ENCODE results near the gene IGFALS.
A peak's percentile ranks its signal among the peaks of the same experiment; 100 is the strongest.

IGFALS gene

DNA sequence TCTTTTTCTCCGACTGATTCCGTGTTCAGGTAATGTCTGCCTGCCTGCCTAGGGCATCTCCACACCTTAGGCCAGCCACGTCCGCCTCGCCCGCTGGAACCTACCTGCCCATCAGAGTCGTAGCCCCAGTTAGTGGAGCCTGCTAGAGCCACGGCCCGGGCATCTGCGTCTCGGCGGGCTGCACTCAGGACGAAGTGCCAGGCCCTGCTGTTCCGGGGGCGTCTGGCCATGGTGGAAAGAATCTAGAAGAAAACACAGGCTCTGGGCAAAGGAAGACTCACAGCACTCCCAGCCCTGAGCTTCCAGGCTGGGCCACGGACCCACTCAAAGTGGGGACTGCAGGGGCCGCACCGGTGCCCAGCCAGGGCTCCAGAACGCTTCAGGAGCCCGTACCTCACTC lies 12.3 kb downstream of the IGFALS start:
- Mint-ChIP-seq H3K27me3 (ENCODE audit: low read depth) (no peaks in the 10 kb centered on the region), H3K36me3 (ENCODE audit: low read depth) (no peaks in the 10 kb centered on the region), H3K4me1 (peaks cover 9% of the 10 kb centered on the region)

DNA sequence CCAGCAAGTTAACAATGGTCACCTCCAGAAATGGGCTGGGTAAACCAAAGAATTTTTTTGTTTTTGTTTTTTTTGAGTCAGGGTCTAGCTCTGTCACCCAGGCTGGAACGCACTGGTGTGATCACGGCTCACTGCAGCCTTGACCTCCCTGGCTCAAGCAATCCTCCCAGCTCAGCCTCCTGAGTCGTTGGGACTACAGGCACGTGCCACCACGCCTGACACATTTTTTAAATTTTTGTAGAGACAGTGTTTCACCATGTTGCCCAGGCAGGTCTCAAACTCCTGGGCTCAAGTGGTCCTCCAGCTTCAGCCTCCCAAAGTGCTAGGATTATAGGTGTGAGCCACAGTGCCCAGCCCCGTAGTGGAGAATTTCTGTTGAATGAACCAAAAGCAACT lies 12.8 kb downstream of the IGFALS start:
- Mint-ChIP-seq H3K9me3 (no peaks in the 10 kb centered on the region), H3K27ac (no peak overlapping the region), H3K4me3 (peak overlapping the region; percentile 86 to 90 (median 88)), H3K4me1 (peaks cover 9% of the 10 kb centered on the region), H3K27me3 (ENCODE audit: low read depth) (no peaks in the 10 kb centered on the region), H3K36me3 (ENCODE audit: low read depth) (no peaks in the 10 kb centered on the region)
- no peak for TF ChIP-seq CTCF (IDR thresholded peaks at IDR 0.05; ENCODE audit: unreplicated experiment in 3 of 3)

More for the DNA sequence above, 12.3 kb downstream of the IGFALS start:
- Mint-ChIP-seq H3K4me3 (peak overlapping the region; percentile 86 to 90 (median 88)), H3K27ac (peak overlapping the region in 2 of 3 experiments; percentile 86 to 88), H3K9me3 (no peaks in the 10 kb centered on the region)
- TF ChIP-seq CTCF (IDR thresholded peaks at IDR 0.05; ENCODE audit: unreplicated experiment in 3 of 3): no peak

GRCh38 chr16:1779741-1780676 lies 13.5 kb downstream of the IGFALS start:
- Mint-ChIP-seq H3K36me3 (ENCODE audit: low read depth) (no peaks in the 10 kb centered on the region), H3K4me3 (peak overlapping the region; percentile 86 to 90 (median 88)), H3K27me3 (ENCODE audit: low read depth) (no peaks in the 10 kb centered on the region), H3K9me3 (no peaks in the 10 kb centered on the region), H3K27ac (no peak overlapping the region), H3K4me1 (peaks cover 9% of the 10 kb centered on the region)
- no peak for TF ChIP-seq CTCF (IDR thresholded peaks at IDR 0.05; ENCODE audit: unreplicated experiment in 3 of 3)

- TF ChIP-seq CTCF (IDR thresholded peaks at IDR 0.05; ENCODE audit: unreplicated experiment in 3 of 3): no peak
- no peaks in the 10 kb centered on the region for H3K9me3 Mint-ChIP-seq
- H3K27me3 Mint-ChIP-seq (ENCODE audit: low read depth): no peaks in the 10 kb centered on the region
- peak overlapping the region; percentile 17 to 43 (median 26) for H3K4me3 Mint-ChIP-seq
- no peak overlapping the region for H3K27ac Mint-ChIP-seq
- peaks cover 9% of the 10 kb centered on the region for H3K4me1 Mint-ChIP-seq
- H3K36me3 Mint-ChIP-seq (ENCODE audit: low read depth): no peaks in the 10 kb centered on the region
Observed at GRCh38 chr16:1779234-1779701, 14.2 kb downstream of the IGFALS start.

- no peaks in the 10 kb centered on the region for H3K36me3 Mint-ChIP-seq (ENCODE audit: low read depth)
- no peaks in the 10 kb centered on the region for H3K27me3 Mint-ChIP-seq (ENCODE audit: low read depth)
- no peaks in the 10 kb centered on the region for H3K9me3 Mint-ChIP-seq
- peak overlapping the region; percentile 19 to 43 (median 26) for H3K4me3 Mint-ChIP-seq
- peaks cover 9% of the 10 kb centered on the region for H3K4me1 Mint-ChIP-seq
- H3K27ac Mint-ChIP-seq: no peak overlapping the region
- TF ChIP-seq CTCF (IDR thresholded peaks at IDR 0.05; ENCODE audit: unreplicated experiment in 3 of 3): no peak
Observed at GRCh38 chr16:1778200-1779179, 15.0 kb downstream of the IGFALS start.
